GM12873 (cell line): ENCODE data around the gene MT1F.
A peak's percentile ranks its signal among the peaks of the same experiment; 100 is the strongest.

Experiments
- CTCF ChIP-seq: IDR thresholded peaks from 2 replicates; pipeline ENCODE4 v1.5.1; 2012; ENCODE audit warnings: low read depth, mild to moderate bottlenecking, moderate library complexity, low read length, control low read depth; ENCODE audit not compliant: insufficient read depth; ENCODE audit errors: missing control alignments

Gene MT1F

GRCh38 chr16:56641166-56641565 lies 16.6 kb upstream of the MT1F start:
- no peak for TF ChIP-seq CTCF

- peak; percentile 15 for TF ChIP-seq CTCF
Observed at GRCh38 chr16:56643080-56643778, 14.5 kb upstream of the MT1F start.

- TF ChIP-seq CTCF: no peak
Observed at GRCh38 chr16:56643833-56644232, 13.9 kb upstream of the MT1F start.

GRCh38 chr16:56645311-56645710 lies 12.4 kb upstream of the MT1F start:
- no peak for TF ChIP-seq CTCF

GRCh38 chr16:56645838-56646237 lies 11.9 kb upstream of the MT1F start:
- TF ChIP-seq CTCF: no peak

GRCh38 chr16:56647641-56648431 lies 9.9 kb upstream of the MT1F start:
- no peak for TF ChIP-seq CTCF

- TF ChIP-seq CTCF: no peak
Observed at GRCh38 chr16:56649271-56649670, 8.5 kb upstream of the MT1F start.
